Sigmoid colon (tissue), 4 donors: ENCODE data around the gene FAM53A.

ENCODE experiments used
- CTCF ChIP-seq, 4 experiments: fragments of 450-650 bp in 3 of 4; fragments of 200-600 bp in 1 of 4; IDR thresholded peaks; one replicate each; pipeline ENCODE4 v1.5.1; 2016 to 2019; ENCODE audit warnings: antibody characterized with exemption in 4 of 4, mild to moderate bottlenecking in 3 of 4, moderate library complexity in 2 of 4
- POLR2AphosphoS5 ChIP-seq, 4 donors: sonication (generic); formaldehyde crosslinking; IDR thresholded peaks; one replicate each; pipeline ENCODE4 v1.6.1; 2017; ENCODE audit warnings: antibody characterized with exemption in 4 of 4

- no peak for TF ChIP-seq CTCF (IDR thresholded peaks at IDR 0.05)
- no peak for TF ChIP-seq POLR2AphosphoS5 (IDR thresholded peaks at IDR 0.05)
These were observed 71.6 kb downstream of the FAM53A start for GRCh38 chr4:1612278-1613098.
